Psoas muscle (tissue), 8 donors: Measurements from ENCODE around the gene ASPN. TPM values are rescaled to one million over a fixed set of nuclear protein-coding genes. Genes with fewer than 3 reads are reported as not detected.

ENCODE experiments used
- ATAC-seq, 4 donors: fragments of 200-7000 bp; cut with Tn5 transposase; one replicate each; pipeline ENCODE4 v1.9.1; 2020; ENCODE audit warnings: moderate library complexity in 3 of 4, mild to moderate bottlenecking in 2 of 4
- DNase-seq, 2 donors: peaks; one replicate each; pipeline ENCODE4 v3.0.0-alpha.2; 2020
- H3K27ac ChIP-seq: fragments of 200-600 bp; one replicate; pipeline ENCODE4 v1.8.0; 2022
- H3K27me3 ChIP-seq, 3 donors: fragments of 200-600 bp in 1 of 3; one replicate each; pipeline versions ENCODE4 v1.6.1 to v1.8.0; 2013 to 2022; ENCODE audit warnings: low read length in 2 of 3, mild to moderate bottlenecking in 2 of 3, moderate library complexity in 1 of 3; ENCODE audit not compliant: insufficient read depth in 3 of 3
- H3K36me3 ChIP-seq, 2 donors: fragments of 200-600 bp in 1 of 2; one replicate each; pipeline versions ENCODE4 v1.6.1 to v1.8.0; 2013 to 2022; ENCODE audit warnings: low read depth in 1 of 2, mild to moderate bottlenecking in 1 of 2, moderate library complexity in 1 of 2; ENCODE audit not compliant: insufficient read depth in 1 of 2
- H3K4me1 ChIP-seq: fragments of 200-600 bp; one replicate; pipeline ENCODE4 v1.8.0; 2022
- H3K4me3 ChIP-seq: fragments of 200-600 bp; one replicate; pipeline ENCODE4 v1.8.0; 2022; ENCODE audit warnings: mild to moderate bottlenecking
- H3K9me3 ChIP-seq: fragments of 200-600 bp; one replicate; pipeline ENCODE4 v1.8.0; 2022
- CTCF ChIP-seq: fragments of 200-600 bp; IDR thresholded peaks from one replicate; pipeline ENCODE4 v1.8.0; 2022; ENCODE audit warnings: antibody characterized with exemption
- WGBS, 3 donors: extraction: QIAGEN DNeasy Blood & Tissue Kit; methylation state at CpG; one replicate each; pipeline versions ENCODE4 v1.1.6 to v1.1.7; 2013; 5-methylcytosine and 5-hydroxymethylcytosine counted together
- intact Hi-C, 2 donors: fragments of 100-400 bp; cut with DNase I; formaldehyde crosslinking; loops; one replicate each; pipeline versions ENCODE4 v1.11.0 to v1.14.2; 2022
- polyA plus RNA-seq, 3 donors: library from polyadenylated mRNA; stranded (reverse); fragments of 200-250 nt; gene quantifications; one replicate each; pipeline ENCODE4 v1.2.3, GENCODE V29; 2013
- total RNA-seq, 4 donors: library from RNA; stranded (reverse); fragmentation: NEBNext Ultra II Directional in 2 of 4; extraction: Animal tissue kit (Norgen Biotek cat#: 25700) in 2 of 4; gene quantifications; one replicate each; pipeline versions ENCODE4 v1.2.1 to v1.2.4, GENCODE V29; 2021 to 2023
- donor health status: healthy with polysubstance abuse.
- donor health status: DM: no; HTN: no; CAD: no; lungs with moderate emphysema.
- donor health status: Bipolar disorder and iron deficiency.
- donor health status: healthy.
- donor health status: DM: yes; HTN: yes; CAD: no.
- donor health status: DM: no; HTN: no; CAD: no.
- donor health status: DM: no; HTN: no; CAD: no.
- donor health status: DM: yes; HTN: yes; CAD: no.

ASPN gene
- total and polyA plus RNA-seq, 7 donors = 0.52 to 5.7 (median 1.2) TPM

GRCh38 chr9:92408747-92409478, 73.4 kb downstream of the ASPN start:
- Histone ChIP-seq H3K9me3 (no peaks in the 10 kb centered on the region), H3K36me3 (no peaks in the 10 kb centered on the region), H3K27me3 (no peaks in the 10 kb centered on the region), H3K27ac (no peak overlapping the region), H3K4me3 (no peak overlapping the region), H3K4me1 (no peaks in the 10 kb centered on the region)
- intact Hi-C loops = no loop called here
- WGBS, 3 donors = 84 to 85% (median 85%) methylated on average over 2 of the region's 2 CpGs
- TF ChIP-seq CTCF = no peak
- no peak for DNase-seq
- ATAC-seq = no peak

- 96 to 100% (median 97%) methylated on average over 2 of the region's 2 CpGs for WGBS, 3 donors
- intact Hi-C loops = no loop called here
- Histone ChIP-seq H3K9me3 (no peaks in the 10 kb centered on the region), H3K36me3 (no peaks in the 10 kb centered on the region), H3K4me3 (no peak overlapping the region), H3K27me3 (no peaks in the 10 kb centered on the region), H3K4me1 (no peaks in the 10 kb centered on the region), H3K27ac (no peak overlapping the region)
- DNase-seq (no peak), ATAC-seq (no peak)
- TF ChIP-seq CTCF = no peak
Measured at GRCh38 chr9:92407818-92408217, 74.5 kb downstream of the ASPN start.

GRCh38 chr9:92406477-92406876, 75.8 kb downstream of the ASPN start:
- no peak overlapping the region for H3K27ac ChIP-seq
- H3K4me3 ChIP-seq = no peak overlapping the region
- no peaks in the 10 kb centered on the region for H3K27me3 ChIP-seq
- no peaks in the 10 kb centered on the region for H3K4me1 ChIP-seq
- intact Hi-C loops = no loop called here
- TF ChIP-seq CTCF = no peak
- 65 to 66% (median 66%) methylated on average over 3 of the region's 3 CpGs for WGBS, 3 donors
- ATAC-seq (peak in 1 of 4 donors; percentile 54), DNase-seq (no peak)
- no peaks in the 10 kb centered on the region for H3K36me3 ChIP-seq
- no peaks in the 10 kb centered on the region for H3K9me3 ChIP-seq

Other genes with a start within 250 kb of the ASPN start
- gene IARS1, start 188.8 kb downstream of the ASPN start, total RNA-seq = 100 to 1,000 TPM in 2 of 4 donors, 10 to 100 TPM in 2; 93.3 to 166 (median 102) TPM
- gene IARS1, start 188.8 kb downstream of the ASPN start, polyA plus RNA-seq = 100 to 1,000 TPM in 1 of 3 donors, 10 to 100 TPM in 2; 45.6 to 183 (median 90.9) TPM
- 10 to 100 TPM; 14.5 to 29.4 (median 20.1) TPM for gene NOL8, start 157.2 kb downstream of the ASPN start, total RNA-seq
- gene NOL8, start 157.2 kb downstream of the ASPN start, polyA plus RNA-seq = 10 to 100 TPM; 11.2 to 21.1 (median 11.7) TPM
- 10 to 100 TPM in 1 of 4 donors, 1 to 10 TPM in 3; 5.9 to 15.7 (median 8.0) TPM for gene CENPP, start 156.6 kb downstream of the ASPN start, total RNA-seq
- gene CENPP, start 156.6 kb downstream of the ASPN start, polyA plus RNA-seq = 1 to 10 TPM; 1.8 to 6.4 (median 3.9) TPM
- gene OGN, start 77.9 kb downstream of the ASPN start, total RNA-seq = 1 to 10 TPM in 2 of 4 donors, under 1 TPM in 2; 0.64 to 7.4 (median 1.9) TPM
- gene OGN, start 77.9 kb downstream of the ASPN start, polyA plus RNA-seq = 1 to 10 TPM in 1 of 3 donors, under 1 TPM in 2; 0.65 to 1.1 (median 0.76) TPM
- gene OMD, start 58.0 kb downstream of the ASPN start, total RNA-seq = 1 to 10 TPM in 1 of 4 donors, under 1 TPM in 3; 0.12 to 1.7 (median 0.73) TPM
- gene OMD, start 58.0 kb downstream of the ASPN start, polyA plus RNA-seq = under 1 TPM; 0.45 to 0.98 (median 0.68) TPM
- 1 to 10 TPM; 1.9 to 7.8 (median 3.2) TPM for gene ECM2, start 53.5 kb upstream of the ASPN start, total RNA-seq
- 1 to 10 TPM; 1.2 to 2.7 (median 1.4) TPM for gene ECM2, start 53.5 kb upstream of the ASPN start, polyA plus RNA-seq
- gene IPPK, start 187.6 kb upstream of the ASPN start, total RNA-seq = 1 to 10 TPM; 3.9 to 9.9 (median 8.0) TPM
- 10 to 100 TPM in 1 of 3 donors, 1 to 10 TPM in 2; 4.9 to 10.5 (median 9.9) TPM for gene IPPK, start 187.6 kb upstream of the ASPN start, polyA plus RNA-seq